HG02973 (cell line): ENCODE measurements around the gene CLDN15.
"Not testable (repeated sequence)": the region's sequence is repeated elsewhere in the genome, so short reads cannot be mapped to it uniquely, and the experiment has no call there.

Experiments used
- ATAC-seq: cut with Tn5 transposase; IDR thresholded peaks from one replicate; pipeline ENCODE4 v1.9.1; 2021; ENCODE audit warnings: moderate library complexity; ENCODE audit not compliant: unreplicated experiment

The CLDN15 gene

GRCh38 chr7:101223528-101223927 is 14.1 kb downstream of the CLDN15 start:
- ATAC-seq = no peak

- no peak for ATAC-seq
Measured at GRCh38 chr7:101222275-101222830, 15.2 kb downstream of the CLDN15 start.

GRCh38 chr7:101220295-101220694 is 17.3 kb downstream of the CLDN15 start:
- ATAC-seq = no peak

GRCh38 chr7:101218236-101219125 is 19.1 kb downstream of the CLDN15 start:
- no peak for ATAC-seq

GRCh38 chr7:101217388-101218235 is 20.0 kb downstream of the CLDN15 start, which contains the start of the genes PLOD3 and ZNHIT1:
Gene PLOD3, minus strand, starts transcription at chr7:101217581. Its CDS starts 307 bp downstream, at chr7:101217274.
Gene ZNHIT1, plus strand, starts transcription at chr7:101218165. Its CDS starts 31 bp downstream, at chr7:101218196.
- peak; percentile 44 for ATAC-seq

- peak; percentile 24 for ATAC-seq
Measured at GRCh38 chr7:101216860-101217387, 20.7 kb downstream of the CLDN15 start.

GRCh38 chr7:101216001-101216859 is 21.4 kb downstream of the CLDN15 start:
- no peak for ATAC-seq

GRCh38 chr7:101212014-101212413 is 25.6 kb downstream of the CLDN15 start:
- ATAC-seq = no peak

GRCh38 chr7:101211501-101211900 is 26.1 kb downstream of the CLDN15 start:
- no peak for ATAC-seq

GRCh38 chr7:101210143-101210542 is 27.5 kb downstream of the CLDN15 start:
- no peak for ATAC-seq

- ATAC-seq = no peak
Measured at GRCh38 chr7:101208794-101209193, 28.8 kb downstream of the CLDN15 start.

GRCh38 chr7:101207459-101207858 is 30.1 kb downstream of the CLDN15 start:
- no peak for ATAC-seq

GRCh38 chr7:101206665-101207042 is 30.9 kb downstream of the CLDN15 start:
- no peak for ATAC-seq

- ATAC-seq = no peak
Measured at GRCh38 chr7:101205901-101206664, 31.5 kb downstream of the CLDN15 start.

- ATAC-seq = not testable (repeated sequence)
Measured at GRCh38 chr7:101203740-101204738, 33.6 kb downstream of the CLDN15 start.

- ATAC-seq = no peak
Measured at GRCh38 chr7:101202603-101202918, 35.0 kb downstream of the CLDN15 start.

GRCh38 chr7:101201695-101202602 is 35.7 kb downstream of the CLDN15 start:
- ATAC-seq = no peak
